Measurements from ENCODE around the gene JMJD1C. TPM values are rescaled to one million over a fixed set of nuclear protein-coding genes. Genes with fewer than 3 reads are reported as not detected.
"Not testable (repeated sequence)": the region's sequence is repeated elsewhere in the genome, so short reads cannot be mapped to it uniquely, and the experiment has no call there.

Gene JMJD1C
- total RNA-seq, 4 donors from 2014 or later, result 92.0 to 153 (median 124) TPM

- Histone ChIP-seq H3K27me3 (no peaks in the 10 kb centered on the region), H3K4me3 (no peak overlapping the region), H3K4me1 (no peaks in the 10 kb centered on the region), H3K9me3 (no peaks in the 10 kb centered on the region), H3K27ac (no peak overlapping the region), H3K36me3 (no peaks in the 10 kb centered on the region)
- no peak for DNase-seq
- TF ChIP-seq CTCF (IDR thresholded peaks at IDR 0.05), result no peak
- no peak for TF ChIP-seq POLR2A (IDR thresholded peaks at IDR 0.05)
Observed at GRCh38 chr10:63383141-63383540, 82.6 kb downstream of the JMJD1C start.

- Histone ChIP-seq H3K27me3 (no peaks in the 10 kb centered on the region), H3K36me3 (no peaks in the 10 kb centered on the region), H3K27ac (no peak overlapping the region), H3K4me1 (no peaks in the 10 kb centered on the region), H3K9me3 (no peaks in the 10 kb centered on the region), H3K4me3 (no peak overlapping the region)
- TF ChIP-seq POLR2A (IDR thresholded peaks at IDR 0.05), result no peak
- no peak for TF ChIP-seq CTCF (IDR thresholded peaks at IDR 0.05)
- no peak for DNase-seq
Observed at GRCh38 chr10:63382066-63382465, 83.7 kb downstream of the JMJD1C start.

- not testable (repeated sequence) for H3K27me3 ChIP-seq, H3K4me3 ChIP-seq, H3K9me3 ChIP-seq, H3K36me3 ChIP-seq, DNase-seq, H3K4me1 ChIP-seq, H3K27ac ChIP-seq
Observed at GRCh38 chr10:63377305-63377661, 88.5 kb downstream of the JMJD1C start.

GRCh38 chr10:63376560-63377304 lies 89.0 kb downstream of the JMJD1C start:
- H3K27me3 ChIP-seq, result no peaks in the 10 kb centered on the region
- H3K4me1 ChIP-seq, result no peaks in the 10 kb centered on the region
- H3K9me3 ChIP-seq, result no peaks in the 10 kb centered on the region
- H3K4me3 ChIP-seq, result no peak overlapping the region
- TF ChIP-seq CTCF (IDR thresholded peaks at IDR 0.05), result no peak
- TF ChIP-seq POLR2A (IDR thresholded peaks at IDR 0.05), result no peak
- no peak overlapping the region for H3K27ac ChIP-seq
- H3K36me3 ChIP-seq, result no peaks in the 10 kb centered on the region
- DNase-seq, result no peak

GRCh38 chr10:63375859-63376258 lies 89.9 kb downstream of the JMJD1C start:
- no peaks in the 10 kb centered on the region for H3K27me3 ChIP-seq
- H3K9me3 ChIP-seq, result no peaks in the 10 kb centered on the region
- no peak overlapping the region for H3K27ac ChIP-seq
- H3K36me3 ChIP-seq, result no peaks in the 10 kb centered on the region
- H3K4me3 ChIP-seq, result no peak overlapping the region
- no peaks in the 10 kb centered on the region for H3K4me1 ChIP-seq
- no peak for DNase-seq
- TF ChIP-seq CTCF (IDR thresholded peaks at IDR 0.05) (no peak), POLR2A (IDR thresholded peaks at IDR 0.05) (no peak)

- Histone ChIP-seq H3K27ac (no peak overlapping the region), H3K9me3 (no peaks in the 10 kb centered on the region), H3K4me1 (no peaks in the 10 kb centered on the region), H3K27me3 (no peaks in the 10 kb centered on the region), H3K36me3 (no peaks in the 10 kb centered on the region), H3K4me3 (no peak overlapping the region)
- TF ChIP-seq CTCF (IDR thresholded peaks at IDR 0.05) (no peak), POLR2A (IDR thresholded peaks at IDR 0.05) (no peak)
- DNase-seq, result no peak
Observed at GRCh38 chr10:63375458-63375857, 90.3 kb downstream of the JMJD1C start.
